Brain microvascular endothelial cell (primary cell): ENCODE measurements around the gene FOXD1.
"Not testable (repeated sequence)": the region's sequence is repeated elsewhere in the genome, so short reads cannot be mapped to it uniquely, and the experiment has no call there.

ENCODE experiments used
- DNase-seq: peaks from one replicate; pipeline ENCODE4 v3.0.0-alpha.2; 2020
- H3K27ac ChIP-seq: fragments of 250-450 bp; sonication (Bioruptor Pico); 2 replicates; pipeline ENCODE4 v1.5.1; 2020; ENCODE audit warnings: mild to moderate bottlenecking, moderate library complexity
- H3K27me3 ChIP-seq: fragments of 250-450 bp; sonication (Bioruptor Pico); replicated peaks from 2 replicates; pipeline ENCODE4 v1.5.1; 2020; ENCODE audit warnings: mild to moderate bottlenecking
- H3K36me3 ChIP-seq: fragments of 250-450 bp; sonication (Bioruptor Pico); replicated peaks from 2 replicates; pipeline ENCODE4 v1.5.1; 2020; ENCODE audit warnings: mild to moderate bottlenecking
- H3K4me3 ChIP-seq: 2 replicates; pipeline ENCODE4 v1.5.1; 2011; ENCODE audit warnings: low read depth, mild to moderate bottlenecking, control low read depth, low read length, moderate library complexity
- CTCF ChIP-seq: IDR thresholded peaks from 2 replicates; pipeline ENCODE4 v1.5.1; 2011; ENCODE audit warnings: low read depth, mild to moderate bottlenecking, moderate library complexity, low read length, control low read depth, inconsistent platforms; ENCODE audit errors: missing control alignments
- in situ Hi-C: cut with HindIII; loops from 2 replicates; pipeline ENCODE4 v1.10.0; 2017; ENCODE audit warnings: low sequenced_read_pairs, low pct_ligation_motif_present

Gene FOXD1

GRCh38 chr5:73415171-73415570 lies 33.4 kb downstream of the FOXD1 start:
- in situ Hi-C loops, result no loop called here
- no peak for TF ChIP-seq CTCF
- H3K36me3 ChIP-seq, result no peaks in the 10 kb centered on the region
- no peak overlapping the region for H3K27ac ChIP-seq
- H3K27me3 ChIP-seq, result no peaks in the 10 kb centered on the region
- DNase-seq, result no peak
- no peak overlapping the region for H3K4me3 ChIP-seq

GRCh38 chr5:73412597-73412988 lies 36.0 kb downstream of the FOXD1 start:
- Histone ChIP-seq H3K27me3 (no peaks in the 10 kb centered on the region), H3K4me3 (no peak overlapping the region), H3K27ac (no peak overlapping the region), H3K36me3 (no peaks in the 10 kb centered on the region)
- DNase-seq, result peak; percentile 61
- TF ChIP-seq CTCF, result no peak
- in situ Hi-C loops, result no loop called here

GRCh38 chr5:73411936-73412596 lies 36.5 kb downstream of the FOXD1 start:
- no peak for DNase-seq
- Histone ChIP-seq H3K27me3 (no peaks in the 10 kb centered on the region), H3K4me3 (no peak overlapping the region), H3K27ac (no peak overlapping the region), H3K36me3 (no peaks in the 10 kb centered on the region)
- in situ Hi-C loops, result no loop called here
- no peak for TF ChIP-seq CTCF

- H3K27ac ChIP-seq, in situ Hi-C loops: not testable (repeated sequence)
These were observed 38.6 kb downstream of the FOXD1 start for GRCh38 chr5:73409927-73410326.

GRCh38 chr5:73405691-73406090 lies 42.9 kb downstream of the FOXD1 start:
- Histone ChIP-seq H3K27ac (no peak overlapping the region), H3K27me3 (no peaks in the 10 kb centered on the region), H3K36me3 (no peaks in the 10 kb centered on the region), H3K4me3 (no peak overlapping the region)
- no peak for TF ChIP-seq CTCF
- no peak for DNase-seq
- in situ Hi-C loops, result no loop called here

More at GRCh38 chr5:73409927-73410326, 38.6 kb downstream of the FOXD1 start:
- H3K36me3 ChIP-seq, H3K4me3 ChIP-seq, H3K27me3 ChIP-seq, DNase-seq: not testable (repeated sequence)

GRCh38 chr5:73399775-73400174 lies 48.8 kb downstream of the FOXD1 start:
- TF ChIP-seq CTCF, result no peak
- no peaks in the 10 kb centered on the region for H3K27me3 ChIP-seq
- H3K4me3 ChIP-seq, result no peak overlapping the region
- in situ Hi-C loops, result no loop called here
- no peak overlapping the region for H3K27ac ChIP-seq
- DNase-seq, result no peak
- no peaks in the 10 kb centered on the region for H3K36me3 ChIP-seq
